GM18508 (cell line): Measurements from ENCODE around the gene HTRA1.

Source experiments
- ATAC-seq: cut with Tn5 transposase; IDR thresholded peaks from one replicate; pipeline ENCODE4 v1.9.1; 2021; ENCODE audit warnings: moderate number of reproducible peaks; ENCODE audit not compliant: insufficient read depth, unreplicated experiment

The HTRA1 gene

GRCh38 chr10:122471531-122472177, 10.3 kb downstream of the HTRA1 start:
- no peak for ATAC-seq

- no peak for ATAC-seq
These were observed 11.8 kb downstream of the HTRA1 start for GRCh38 chr10:122473116-122473515.

DNA sequence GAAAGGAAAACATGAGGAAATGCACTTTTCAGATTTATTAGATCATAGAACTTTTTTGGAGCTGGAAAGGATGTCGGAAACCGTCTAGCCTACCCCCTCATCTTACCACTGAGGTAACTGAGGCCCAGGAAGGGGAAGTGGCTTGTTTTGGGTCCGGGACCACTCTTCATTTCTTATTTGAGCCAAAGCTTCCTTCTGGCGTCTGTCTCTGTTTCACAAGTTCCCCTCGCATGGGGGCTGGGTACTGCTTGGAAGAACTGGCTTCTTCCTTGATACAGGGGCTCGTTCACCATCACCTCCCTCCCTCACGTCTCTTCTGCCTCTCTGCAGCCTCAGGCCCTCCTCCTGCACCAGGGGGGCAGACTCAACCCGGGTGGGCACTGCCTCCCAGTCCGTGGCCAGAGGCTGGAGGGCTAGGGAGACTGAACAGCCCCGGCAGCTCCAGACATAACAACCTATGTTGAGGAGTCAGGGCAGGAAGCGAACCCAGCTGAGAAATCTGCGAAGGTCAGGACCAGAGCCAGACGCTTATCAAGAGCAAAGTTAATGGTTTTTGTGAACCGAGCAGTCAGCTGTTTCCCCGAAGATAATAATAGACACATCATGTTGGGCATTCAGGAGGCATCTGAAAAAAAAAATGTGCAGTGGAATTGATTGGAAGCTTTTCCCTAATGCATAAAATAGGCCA, 12.9 kb downstream of the HTRA1 start:
- ATAC-seq = no peak

GRCh38 chr10:122475100-122475499, 13.7 kb downstream of the HTRA1 start:
- no peak for ATAC-seq

DNA sequence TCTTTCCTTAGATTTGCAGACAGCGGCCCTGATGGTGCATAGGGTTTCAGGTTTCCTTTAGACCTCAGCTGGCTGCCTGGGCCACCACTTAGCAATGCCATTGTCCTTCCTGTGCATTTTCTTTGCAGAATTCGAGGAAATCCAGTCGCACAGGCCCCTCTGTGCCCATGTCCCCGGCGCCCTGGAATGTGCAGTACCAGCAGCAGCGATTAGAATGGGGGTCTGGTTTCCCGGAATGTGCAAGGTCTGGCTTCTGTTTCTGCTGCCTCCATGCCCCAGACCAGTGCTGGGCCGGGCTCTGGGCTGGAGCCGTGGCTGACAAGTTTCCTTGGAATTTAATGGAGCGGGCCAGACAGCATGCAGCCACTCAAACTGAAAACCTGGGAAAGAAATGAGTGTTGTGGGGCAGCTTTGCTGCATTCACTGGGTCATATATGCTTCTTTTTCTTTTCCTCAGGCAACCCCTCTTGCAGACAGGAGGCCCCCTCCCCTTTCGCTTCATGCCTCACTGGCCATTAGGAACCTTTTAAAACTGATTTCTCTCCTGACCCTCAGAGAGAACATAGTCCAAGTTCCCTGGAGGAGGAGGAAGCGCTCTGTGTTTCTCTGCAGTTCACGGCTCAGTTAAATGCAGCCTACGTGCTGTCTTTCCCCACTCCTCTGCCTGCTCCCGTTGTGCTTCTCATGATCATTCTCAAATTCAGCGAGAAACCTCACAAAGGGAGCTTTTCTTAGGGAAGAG, 14.4 kb downstream of the HTRA1 start:
- no peak for ATAC-seq

DNA sequence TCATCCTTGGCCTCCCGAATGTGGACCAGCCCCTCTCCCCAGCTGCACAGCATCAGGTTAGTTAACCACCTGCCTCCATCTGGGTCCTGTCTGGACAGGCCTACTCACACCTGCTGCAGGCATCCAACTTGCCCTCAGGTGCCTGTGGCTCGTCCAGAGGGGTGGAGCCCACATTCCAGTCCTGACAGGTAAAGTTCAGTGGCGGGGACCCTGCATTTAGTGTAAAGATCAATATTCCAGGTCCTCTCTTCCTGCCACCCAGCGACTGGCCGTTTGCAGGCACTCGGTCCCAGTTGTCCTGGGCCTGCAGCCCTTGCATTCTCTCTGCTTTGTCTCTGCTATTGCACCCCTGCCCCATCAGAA, 15.0 kb downstream of the HTRA1 start:
- ATAC-seq = no peak

DNA sequence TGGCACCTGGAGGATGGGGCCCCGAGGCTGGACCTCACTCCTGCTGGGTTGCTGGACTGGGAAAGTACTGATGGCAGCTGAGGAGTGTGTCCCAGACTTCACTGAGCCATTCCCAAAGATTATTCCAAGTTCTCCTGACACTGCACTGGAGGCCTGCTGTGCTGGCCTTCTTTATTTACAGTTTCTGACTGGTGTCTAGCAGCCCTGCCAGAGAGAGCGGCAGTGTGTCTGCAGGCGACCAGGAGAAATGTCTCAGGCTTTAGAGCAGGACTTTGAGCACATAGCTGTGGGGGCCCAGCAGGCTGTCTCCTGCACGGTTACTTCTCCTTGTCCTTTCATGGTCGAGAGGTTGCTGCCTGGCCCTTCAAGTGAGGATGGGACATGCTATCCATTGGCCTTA, 16.1 kb downstream of the HTRA1 start:
- no peak for ATAC-seq

DNA sequence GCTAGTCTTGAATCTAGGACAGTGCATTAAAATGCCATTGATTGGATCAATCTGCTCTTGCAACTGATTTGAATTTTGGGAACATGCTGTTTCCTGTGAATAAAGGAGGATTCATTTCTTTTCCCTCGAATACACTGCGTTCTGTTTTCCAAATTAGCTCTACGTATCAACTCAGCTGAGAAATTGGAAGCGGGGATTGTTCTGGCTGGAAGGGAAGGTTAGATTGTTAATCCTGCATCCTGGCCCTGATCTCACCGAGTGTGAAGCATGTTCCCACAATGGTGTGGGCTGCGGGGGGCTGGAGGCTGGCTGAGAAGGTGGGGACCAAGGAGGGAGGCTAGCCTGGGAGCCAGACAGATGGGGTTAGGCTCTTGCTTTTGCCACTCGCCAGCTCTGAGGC, 17.6 kb downstream of the HTRA1 start:
- no peak for ATAC-seq

- no peak for ATAC-seq
These were observed 18.9 kb downstream of the HTRA1 start for GRCh38 chr10:122480146-122480833.

- ATAC-seq = no peak
These were observed 20.1 kb downstream of the HTRA1 start for GRCh38 chr10:122481296-122482056.

DNA sequence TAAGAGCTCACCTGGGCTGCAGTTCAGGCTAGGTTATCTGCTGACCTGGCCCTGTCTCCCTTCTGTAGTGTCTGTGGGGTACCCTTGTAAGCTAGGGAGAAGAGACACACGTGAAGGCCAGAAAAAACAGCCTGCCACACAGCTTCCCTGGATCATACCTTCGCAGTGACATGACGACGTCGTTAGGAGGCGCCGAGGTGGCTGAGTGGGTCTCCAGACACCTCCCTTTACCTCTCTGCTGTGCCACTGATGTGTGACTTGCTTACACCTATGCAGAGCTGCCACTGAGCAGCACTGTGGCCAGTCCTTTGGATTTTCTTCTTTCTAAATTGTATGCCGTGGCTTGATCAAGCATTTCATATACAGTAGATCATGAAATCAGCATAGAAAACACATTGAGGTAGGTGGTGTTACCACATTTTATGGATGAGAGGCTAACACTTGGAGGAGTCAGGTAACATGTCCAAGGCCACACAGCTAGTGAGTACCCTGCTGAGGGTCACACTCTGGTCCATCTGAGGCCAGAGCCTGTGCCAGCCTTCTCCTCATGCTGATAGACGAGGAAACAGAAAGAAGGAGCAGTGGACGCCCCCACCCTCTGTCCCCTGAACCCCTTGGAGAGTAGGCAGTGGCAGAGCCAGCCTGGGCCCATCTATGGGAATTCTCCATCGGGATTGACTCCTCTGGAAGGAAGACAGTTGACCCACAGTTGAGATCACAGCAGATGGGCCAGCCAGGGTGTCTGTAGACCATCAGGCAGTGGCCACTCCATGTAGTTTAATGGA, 23.1 kb downstream of the HTRA1 start:
- no peak for ATAC-seq

DNA sequence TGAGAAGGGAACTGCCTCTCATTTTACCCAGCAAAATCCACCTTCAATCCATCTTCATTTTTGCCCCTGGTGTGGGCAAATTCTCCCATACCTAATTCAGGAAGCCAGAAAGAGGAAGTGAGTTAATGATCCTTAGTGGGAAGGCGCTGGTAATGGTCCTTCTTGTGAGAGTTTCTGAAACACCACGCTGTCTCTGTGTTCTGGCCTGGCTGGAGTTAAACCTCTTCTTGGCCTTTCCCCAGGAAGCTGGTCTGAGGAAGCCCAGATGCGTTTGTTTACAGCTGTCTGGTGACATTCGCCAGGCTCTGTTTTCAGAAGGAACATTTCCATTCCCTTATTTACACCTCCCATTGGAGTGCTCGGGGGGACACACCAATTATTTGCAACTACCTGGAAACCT, 24.3 kb downstream of the HTRA1 start:
- ATAC-seq = no peak

DNA sequence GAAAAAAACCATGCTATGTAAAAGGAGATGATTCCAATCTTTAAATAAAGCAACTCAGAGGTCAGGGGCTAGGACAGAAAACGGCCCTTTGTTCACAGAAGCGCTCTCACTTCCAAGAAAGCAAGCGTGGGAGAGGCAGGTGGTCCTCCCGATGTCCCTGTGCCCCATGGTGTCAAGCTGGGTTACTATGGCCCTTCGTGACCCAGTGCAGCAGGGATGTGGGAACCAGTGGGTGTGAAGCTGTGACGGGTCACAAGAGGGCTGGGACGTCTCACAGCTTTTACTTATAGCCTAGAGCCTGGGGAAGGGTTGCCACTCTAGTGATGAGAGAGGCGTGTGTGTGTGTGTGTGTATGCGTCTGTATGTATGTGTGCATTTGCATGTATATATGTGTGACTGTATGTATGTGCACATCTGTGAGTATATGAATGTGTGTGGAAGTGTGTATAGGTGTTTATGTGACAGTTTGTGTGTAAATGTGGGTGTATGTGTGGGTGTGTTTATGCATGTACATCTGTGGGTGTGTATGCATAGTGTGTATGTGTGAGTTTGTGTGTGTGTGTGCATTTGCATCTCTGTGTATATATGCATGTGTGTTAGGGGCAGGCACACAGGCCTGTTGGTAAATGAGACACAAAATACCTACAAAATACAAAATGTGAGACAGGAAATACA, 25.2 kb downstream of the HTRA1 start:
- no peak for ATAC-seq

DNA sequence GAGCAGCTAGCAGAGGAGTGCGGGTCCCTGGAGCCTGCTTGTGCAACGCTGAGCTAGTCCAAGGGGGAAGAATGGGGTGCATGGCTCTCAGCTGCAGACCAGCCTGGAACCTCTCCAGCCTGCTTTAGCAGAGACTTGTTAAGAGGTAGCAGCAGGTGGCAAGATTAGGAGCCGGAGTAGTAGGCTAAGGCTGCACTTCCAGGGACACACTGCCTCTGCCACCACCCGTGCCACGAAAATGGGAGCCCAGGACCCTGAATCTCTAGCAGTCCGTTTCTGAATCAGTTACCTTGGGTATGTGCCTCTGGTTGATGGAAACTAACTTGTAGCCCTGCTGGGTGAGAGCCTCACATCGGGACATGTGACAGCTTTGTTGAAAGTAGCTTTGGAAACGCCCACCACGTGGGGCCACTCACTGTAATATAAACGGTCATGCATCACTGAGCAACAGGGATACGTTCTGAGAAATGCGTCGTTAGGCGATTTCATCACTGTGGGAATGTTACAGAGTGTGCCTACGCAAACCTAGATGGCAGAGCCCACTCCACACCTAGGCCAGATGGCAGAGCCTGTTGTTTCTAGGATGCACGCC, 25.9 kb downstream of the HTRA1 start:
- ATAC-seq = no peak

DNA sequence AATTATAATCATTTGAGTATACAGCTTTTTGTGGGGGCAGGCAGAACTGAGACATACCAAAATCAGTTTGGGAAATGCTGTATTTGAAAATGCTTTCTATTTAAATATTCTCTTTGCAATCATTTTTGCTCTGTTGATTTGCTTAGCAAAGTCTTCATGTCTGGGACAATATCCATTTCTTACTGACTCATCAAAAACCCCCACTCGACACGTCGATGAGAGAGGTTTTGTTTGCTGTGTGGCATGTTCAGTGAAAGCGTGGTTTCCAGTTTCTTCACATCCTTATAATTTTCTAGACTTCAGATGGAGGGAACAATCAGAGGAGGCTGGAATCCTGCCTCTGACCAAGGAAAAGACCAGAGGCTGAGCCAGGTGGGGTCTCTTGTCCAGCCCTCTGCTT, 28.9 kb downstream of the HTRA1 start:
- no peak for ATAC-seq

DNA sequence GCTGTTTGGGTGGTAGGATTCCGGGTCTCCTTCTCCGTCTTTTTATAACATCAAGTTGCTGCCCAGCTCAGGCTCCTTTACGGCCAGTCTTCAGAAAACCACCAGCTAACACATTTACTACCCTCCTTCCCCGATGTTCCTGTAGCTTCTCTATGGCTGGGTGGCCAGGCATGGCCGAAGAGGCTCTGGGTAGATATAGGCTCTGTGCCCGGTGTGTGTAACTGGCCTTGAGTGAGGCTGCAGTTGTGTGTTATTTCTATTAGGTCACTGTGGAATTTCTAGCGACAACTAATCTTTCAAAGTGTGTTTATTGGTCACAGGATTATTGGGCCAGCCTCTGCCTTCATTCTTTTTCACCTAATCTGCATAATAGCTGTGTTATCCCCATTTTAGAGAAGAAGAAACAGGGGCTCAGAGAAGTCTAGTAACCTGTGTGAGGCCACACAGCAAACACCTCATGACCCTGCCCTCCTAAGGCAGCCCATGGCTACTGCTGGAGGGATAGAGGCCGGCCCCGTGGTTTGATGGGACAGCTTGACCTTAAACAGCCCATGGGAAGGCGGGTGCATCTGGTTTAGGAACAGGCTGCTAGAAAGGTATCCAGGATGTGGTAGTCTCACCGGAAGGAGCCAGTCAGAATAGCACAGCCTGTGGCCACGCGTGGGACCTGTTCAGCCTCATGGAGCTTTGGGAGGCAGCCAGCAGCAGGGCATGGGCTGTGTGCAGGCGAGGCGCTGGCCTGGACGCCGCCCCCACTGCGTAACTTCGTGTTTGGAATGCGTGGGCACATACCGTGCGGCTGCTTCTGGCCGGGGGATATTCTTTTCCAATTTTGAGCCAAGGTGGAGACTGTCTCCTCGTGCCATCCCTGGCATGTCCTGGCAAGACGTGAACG, 29.7 kb downstream of the HTRA1 start:
- no peak for ATAC-seq

- no peak for ATAC-seq
These were observed 30.7 kb downstream of the HTRA1 start for GRCh38 chr10:122492006-122492405.

DNA sequence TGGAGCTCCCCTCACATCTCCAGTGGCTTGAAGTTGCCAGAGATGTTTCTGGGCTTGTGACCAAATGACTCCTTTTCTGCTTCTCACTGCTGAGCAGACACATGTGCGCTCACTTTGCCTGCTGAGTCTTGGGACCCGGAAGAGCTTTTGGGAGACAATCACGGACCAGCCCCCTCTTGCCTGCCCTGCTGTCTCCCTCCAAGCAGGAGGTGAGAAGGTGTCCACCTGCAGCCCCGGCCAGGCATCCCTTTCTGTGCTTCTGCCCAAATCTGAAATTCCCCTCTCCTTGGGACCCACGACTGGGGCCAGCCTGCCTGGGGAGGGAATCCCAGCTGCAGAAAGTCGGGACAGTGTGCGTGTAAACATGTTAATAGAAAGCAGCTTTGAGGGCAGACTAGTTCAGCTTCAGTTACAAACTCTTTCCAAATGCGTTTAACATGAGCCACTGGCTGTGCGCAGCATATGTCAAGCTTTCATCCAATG, 31.7 kb downstream of the HTRA1 start:
- no peak for ATAC-seq
